Activated naive CD4-positive, alpha-beta T cell treated with anti-CD3 and anti-CD28 coated beads, Interleukin-2, amount 50 U/mL, for 72 hours (primary cell): ENCODE data around the gene AGFG1. TPM values are rescaled to one million over a fixed set of nuclear protein-coding genes. Genes with fewer than 3 reads are reported as not detected.

Source experiments
- ATAC-seq, 2 donors: fragments of 150-1000 bp; cut with Tn5 transposase; 2 replicates each; pipeline ENCODE4 v1.10.0; 2021; ENCODE audit warnings: mild to moderate bottlenecking in 2 of 2, moderate library complexity in 2 of 2
- DNase-seq, 2 donors: peaks; one replicate each; pipeline ENCODE4 v3.0.0; 2021 to 2022; ENCODE audit warnings: low spot score in 2 of 2
- H3K27ac Mint-ChIP-seq, 2 donors: one replicate each; pipeline ENCODE4 v1.8.0; 2022; ENCODE audit warnings: mild to moderate bottlenecking in 2 of 2, mixed read lengths in 2 of 2
- H3K36me3 Mint-ChIP-seq, 2 donors: one replicate each; pipeline ENCODE4 v1.8.0; 2022; ENCODE audit warnings: mixed read lengths in 2 of 2
- H3K9me3 Mint-ChIP-seq, 2 donors: one replicate each; pipeline ENCODE4 v1.8.0; 2022; ENCODE audit warnings: mixed read lengths in 2 of 2
- total RNA-seq, 2 donors: library from RNA; stranded (reverse); gene quantifications; one replicate each; pipeline ENCODE4 v1.2.3, GENCODE V29; 2022

AGFG1 gene
- total RNA-seq, 2 donors from 2014 or later: 63.3 to 219 TPM

DNA sequence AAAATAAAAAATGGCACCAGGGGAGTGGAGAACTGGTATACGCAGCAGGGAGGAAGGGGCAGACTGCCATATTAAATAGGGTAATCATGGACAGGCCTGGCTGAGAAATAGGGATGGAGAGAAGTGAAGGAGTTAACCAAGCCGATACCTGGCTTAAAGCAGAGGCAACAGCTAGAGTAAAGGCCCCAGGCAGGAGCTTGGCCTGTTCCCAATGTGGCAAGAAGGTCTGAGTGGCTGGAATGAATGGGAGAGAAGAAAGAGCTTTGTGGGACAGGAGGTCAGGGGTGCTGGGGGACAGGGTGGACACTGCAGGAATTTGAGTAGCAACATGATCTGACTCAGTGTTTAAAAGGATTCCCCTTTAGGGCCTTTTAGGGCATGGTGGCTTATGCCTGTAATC is 15.9 kb upstream of the AGFG1 start:
- H3K36me3 Mint-ChIP-seq: peaks cover 0 to 18% of the 10 kb centered on the region in 2 donors
- H3K27ac Mint-ChIP-seq: peak overlapping the region in 1 of 2 donors; percentile 23
- DNase-seq: no peak
- no peak for ATAC-seq
- no peaks in the 10 kb centered on the region for H3K9me3 Mint-ChIP-seq

- peak overlapping the region in 1 of 2 donors; percentile 29 for H3K27ac Mint-ChIP-seq
- H3K36me3 Mint-ChIP-seq: peaks cover 0 to 18% of the 10 kb centered on the region in 2 donors
- no peaks in the 10 kb centered on the region for H3K9me3 Mint-ChIP-seq
- ATAC-seq: no peak
- DNase-seq: no peak
These were observed 15.2 kb upstream of the AGFG1 start for GRCh38 chr2:227456772-227457171.

- DNase-seq (peak; percentile 75 to 78), ATAC-seq (peak; percentile 58)
- Mint-ChIP-seq H3K27ac (peak overlapping the region; percentile 88 to 92), H3K9me3 (no peaks in the 10 kb centered on the region), H3K36me3 (peaks cover 4 to 22% of the 10 kb centered on the region in 2 donors)
These were observed 11.9 kb upstream of the AGFG1 start for GRCh38 chr2:227460070-227460485.

- Mint-ChIP-seq H3K9me3 (no peaks in the 10 kb centered on the region), H3K27ac (peak overlapping the region; percentile 88 to 92), H3K36me3 (peaks cover 4 to 23% of the 10 kb centered on the region in 2 donors)
- ATAC-seq (peak; percentile 44 to 51), DNase-seq (no peak)
These were observed 11.1 kb upstream of the AGFG1 start for GRCh38 chr2:227460833-227461232.

GRCh38 chr2:227461811-227462461 is 10.0 kb upstream of the AGFG1 start:
- Mint-ChIP-seq H3K9me3 (no peaks in the 10 kb centered on the region), H3K36me3 (peaks cover 4 to 31% of the 10 kb centered on the region in 2 donors), H3K27ac (peak overlapping the region; percentile 91 to 92)
- ATAC-seq (no peak), DNase-seq (no peak)

DNA sequence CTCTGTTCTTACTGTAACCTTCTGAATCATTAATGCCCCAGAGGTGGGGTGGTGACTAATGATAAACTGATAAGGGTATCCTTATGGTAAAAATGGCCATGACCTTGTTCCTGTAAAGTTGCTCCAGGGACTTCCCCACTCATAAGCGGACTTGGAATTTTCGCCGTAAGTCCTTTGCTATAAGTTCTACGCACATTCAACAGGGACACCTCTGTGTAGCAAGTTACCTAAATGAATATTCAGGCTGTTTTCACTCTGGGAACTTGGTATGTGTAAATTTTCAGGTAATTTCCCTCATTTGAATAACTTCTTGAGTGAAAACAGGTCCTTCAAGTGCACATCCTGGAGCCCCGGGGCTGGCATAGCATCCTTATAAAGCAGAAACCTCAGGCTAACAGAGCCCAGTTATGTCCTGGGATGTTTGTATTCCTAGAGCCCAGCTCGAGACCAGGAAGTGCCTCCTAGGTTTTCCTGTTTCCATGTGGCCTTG is 9.4 kb upstream of the AGFG1 start:
- peak; percentile 54 to 61 for ATAC-seq
- peak in 1 of 2 donors; percentile 53 for DNase-seq
- peak overlapping the region; percentile 91 to 92 for H3K27ac Mint-ChIP-seq
- H3K36me3 Mint-ChIP-seq: peaks cover 4 to 31% of the 10 kb centered on the region in 2 donors
- H3K9me3 Mint-ChIP-seq: no peaks in the 10 kb centered on the region

DNA sequence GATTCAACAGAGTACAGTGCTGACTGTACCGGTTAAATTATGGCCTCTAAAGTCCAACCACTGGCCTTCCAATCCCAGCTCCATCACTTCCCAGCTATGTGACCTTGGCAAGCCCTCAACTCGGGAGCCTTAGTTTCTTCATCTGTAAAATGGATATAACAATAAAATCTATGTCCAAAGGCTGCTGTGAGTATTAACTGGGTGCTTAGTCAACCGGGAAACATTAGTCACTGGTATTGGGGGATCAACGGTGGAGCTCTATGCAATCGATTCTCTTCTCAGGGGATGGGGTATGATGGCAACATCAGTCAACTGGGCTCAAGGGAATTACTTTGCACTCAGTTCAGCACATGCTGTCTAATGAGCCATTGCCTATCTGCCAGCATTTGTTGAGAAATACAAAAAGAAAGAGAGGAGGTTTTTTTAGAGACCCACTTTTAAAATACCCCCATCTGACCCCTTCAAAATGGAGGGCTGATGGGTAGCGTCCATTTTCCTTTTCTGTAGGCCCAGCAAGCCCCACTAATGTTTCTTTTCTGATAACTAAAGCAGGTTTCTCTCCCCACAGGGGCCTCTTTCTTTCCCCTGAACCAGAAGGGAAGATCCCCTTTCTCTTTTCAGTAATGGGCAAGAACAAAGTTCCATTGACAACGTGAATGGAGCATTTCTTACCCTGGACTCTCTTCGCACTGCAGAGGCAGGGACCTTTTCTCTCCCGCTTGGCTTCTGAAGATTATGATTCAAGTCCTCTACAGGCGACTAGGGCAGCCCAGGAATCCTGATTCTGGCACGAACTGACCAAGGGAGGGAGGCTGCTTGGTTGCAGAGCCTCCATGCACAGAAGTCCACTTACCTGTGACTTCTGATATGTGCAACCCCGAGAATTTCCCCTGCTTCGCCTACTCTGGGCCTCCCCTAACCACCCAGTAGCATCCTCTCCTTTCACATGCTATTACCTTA is 8.7 kb upstream of the AGFG1 start:
- DNase-seq: peak in 1 of 2 donors; percentile 50
- peak overlapping the region; percentile 91 to 92 for H3K27ac Mint-ChIP-seq
- ATAC-seq: peak; percentile 49 to 51
- H3K36me3 Mint-ChIP-seq: peaks cover 4 to 25% of the 10 kb centered on the region in 2 donors
- no peaks in the 10 kb centered on the region for H3K9me3 Mint-ChIP-seq

DNA sequence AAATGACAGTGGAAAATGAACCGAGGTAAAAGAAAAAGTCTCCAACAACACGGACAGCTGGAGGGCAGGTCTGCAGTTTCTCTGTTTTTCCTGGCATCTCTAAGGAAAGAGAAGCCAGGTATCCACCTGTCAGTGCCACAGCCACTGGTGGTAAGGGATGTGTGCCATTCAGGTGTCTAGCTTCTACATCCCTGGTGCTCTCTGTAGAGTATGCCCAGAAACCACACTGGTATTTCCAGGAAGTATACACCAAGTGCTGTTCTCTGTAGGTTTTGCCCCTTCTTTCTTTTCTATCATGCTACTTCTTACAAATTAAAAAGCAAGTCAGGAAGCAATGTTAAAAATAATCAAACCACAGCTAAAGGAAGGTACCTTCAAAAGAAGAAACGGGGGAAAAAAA is 7.6 kb upstream of the AGFG1 start:
- Mint-ChIP-seq H3K36me3 (peaks cover 4 to 15% of the 10 kb centered on the region in 2 donors), H3K9me3 (no peaks in the 10 kb centered on the region), H3K27ac (peak overlapping the region; percentile 91 to 92)
- no peak for DNase-seq
- ATAC-seq: peak in 1 of 2 donors; percentile 9

DNA sequence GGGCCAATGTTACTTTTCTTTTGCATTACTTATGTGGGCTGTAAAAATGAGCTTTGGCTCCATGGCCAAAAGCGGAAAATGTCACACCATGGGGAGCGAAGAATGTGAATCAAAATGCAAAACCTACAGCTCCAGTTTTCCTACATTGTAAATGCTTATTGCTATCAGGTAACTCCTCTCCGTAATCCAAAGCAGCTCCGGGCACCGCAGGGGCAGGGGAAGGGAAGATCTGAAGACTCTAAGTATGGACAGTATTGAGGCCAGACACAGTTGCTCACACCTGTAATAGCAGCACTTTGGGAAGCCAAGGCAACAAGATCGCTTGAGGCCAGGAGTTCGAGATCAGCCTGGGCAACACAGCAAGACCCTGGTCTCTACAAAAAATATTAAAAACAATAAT is 7.1 kb upstream of the AGFG1 start:
- DNase-seq (no peak), ATAC-seq (no peak)
- Mint-ChIP-seq H3K36me3 (peaks cover 4 to 19% of the 10 kb centered on the region in 2 donors), H3K9me3 (peaks cover 0 to 3% of the 10 kb centered on the region in 2 donors), H3K27ac (peak overlapping the region; percentile 91 to 92)

GRCh38 chr2:227466887-227467600 is 4.9 kb upstream of the AGFG1 start:
- peaks cover 4 to 30% of the 10 kb centered on the region in 2 donors for H3K36me3 Mint-ChIP-seq
- DNase-seq: no peak
- no peak for ATAC-seq
- H3K9me3 Mint-ChIP-seq: peaks cover 0 to 4% of the 10 kb centered on the region in 2 donors
- peak overlapping the region; percentile 48 to 82 for H3K27ac Mint-ChIP-seq

DNA sequence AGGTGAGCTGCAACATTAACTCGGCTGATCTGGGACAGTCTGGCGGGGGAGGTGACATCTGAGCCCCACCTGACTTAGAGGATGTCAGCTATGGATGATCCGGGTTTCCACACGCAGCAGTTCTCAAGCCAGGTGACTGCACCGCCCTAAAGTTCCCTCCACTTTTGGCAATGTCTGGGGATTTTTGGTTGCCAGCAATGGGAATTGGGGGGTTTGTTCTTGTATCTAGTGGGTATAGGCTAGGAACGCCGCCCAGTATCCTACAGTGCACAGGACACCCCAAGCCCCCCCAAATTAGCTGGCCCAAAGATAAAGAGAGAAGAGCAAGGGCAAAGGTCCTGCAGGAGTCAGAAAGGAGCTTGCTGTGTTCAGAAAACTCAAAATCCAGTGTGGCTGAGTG is 544 bp upstream of the AGFG1 start:
- ATAC-seq: peak in 1 of 2 donors; percentile 2

DNA sequence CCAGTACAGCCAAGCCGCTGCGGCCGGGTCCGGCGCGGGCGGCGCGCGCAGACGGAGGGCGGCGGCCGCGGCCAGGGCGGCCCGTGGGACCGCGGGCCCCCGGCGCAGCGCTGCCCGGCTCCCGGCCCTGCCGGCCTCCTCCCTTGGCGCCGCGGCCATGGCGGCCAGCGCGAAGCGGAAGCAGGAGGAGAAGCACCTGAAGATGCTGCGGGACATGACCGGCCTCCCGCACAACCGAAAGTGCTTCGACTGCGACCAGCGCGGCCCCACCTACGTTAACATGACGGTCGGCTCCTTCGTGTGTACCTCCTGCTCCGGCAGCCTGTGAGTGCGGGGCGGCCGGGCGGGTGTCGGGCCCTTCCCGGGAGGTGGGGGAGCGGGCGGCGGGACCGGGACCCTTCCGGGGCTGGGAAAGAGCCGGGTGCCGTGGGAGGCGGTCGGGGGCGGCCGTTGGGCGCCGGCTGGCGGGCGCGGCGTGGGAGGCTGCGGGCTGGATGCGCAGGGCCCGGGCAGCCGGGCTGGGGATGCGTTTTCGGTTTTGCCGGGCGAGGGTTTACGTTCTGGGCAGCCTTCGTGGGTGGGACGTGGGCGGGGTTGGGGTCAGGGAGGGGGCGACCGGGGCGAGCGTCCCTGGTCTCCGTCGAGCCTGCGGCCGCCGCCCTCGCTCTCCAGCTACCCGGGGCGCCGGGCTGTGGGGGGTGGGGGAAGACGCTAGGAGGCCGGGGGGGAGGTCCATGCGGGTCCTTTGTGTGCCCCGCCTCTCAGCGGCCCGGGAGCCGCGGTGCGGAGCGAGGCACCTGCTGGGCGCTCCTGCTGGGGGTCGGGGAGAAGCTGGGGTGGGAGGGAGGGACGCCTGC is 537 bp downstream of the AGFG1 start:
- peak; percentile 75 to 82 for ATAC-seq
- peak overlapping the region in 1 of 2 donors; percentile 90 for H3K27ac Mint-ChIP-seq
- H3K36me3 Mint-ChIP-seq: peaks cover 5 to 32% of the 10 kb centered on the region in 2 donors
- peak in 1 of 2 donors; percentile 51 for DNase-seq
- H3K9me3 Mint-ChIP-seq: peaks cover 0 to 4% of the 10 kb centered on the region in 2 donors

More for the DNA sequence above, 544 bp upstream of the AGFG1 start:
- peak overlapping the region; percentile 90 to 95 for H3K27ac Mint-ChIP-seq
- peaks cover 0 to 4% of the 10 kb centered on the region in 2 donors for H3K9me3 Mint-ChIP-seq
- no peak for DNase-seq
- peaks cover 5 to 39% of the 10 kb centered on the region in 2 donors for H3K36me3 Mint-ChIP-seq

DNA sequence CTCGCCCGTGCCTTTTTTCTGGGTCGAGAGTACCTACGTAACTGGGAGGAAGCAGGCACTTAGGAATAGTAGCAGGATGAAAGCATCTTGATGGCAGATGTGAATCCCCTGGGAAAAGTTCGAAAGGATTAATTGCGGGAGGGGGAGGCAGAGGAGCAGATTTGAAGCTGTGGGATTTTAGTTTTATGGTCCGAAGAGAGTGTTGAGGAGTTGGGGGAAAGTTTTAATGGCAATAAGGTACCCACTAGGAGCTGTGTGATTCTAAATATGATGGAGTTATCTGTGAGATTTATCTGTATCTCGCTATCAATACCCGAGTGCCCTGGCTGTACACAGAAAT is 1.1 kb downstream of the AGFG1 start:
- ATAC-seq (no peak), DNase-seq (no peak)
- peaks cover 0 to 4% of the 10 kb centered on the region in 2 donors for H3K9me3 Mint-ChIP-seq
- H3K27ac Mint-ChIP-seq: peak overlapping the region; percentile 90 to 98
- peaks cover 5 to 32% of the 10 kb centered on the region in 2 donors for H3K36me3 Mint-ChIP-seq

GRCh38 chr2:227473806-227474205 is 1.9 kb downstream of the AGFG1 start:
- peaks cover 0 to 4% of the 10 kb centered on the region in 2 donors for H3K9me3 Mint-ChIP-seq
- DNase-seq: no peak
- ATAC-seq: no peak
- peaks cover 5 to 32% of the 10 kb centered on the region in 2 donors for H3K36me3 Mint-ChIP-seq
- peak overlapping the region; percentile 90 to 98 for H3K27ac Mint-ChIP-seq

DNA sequence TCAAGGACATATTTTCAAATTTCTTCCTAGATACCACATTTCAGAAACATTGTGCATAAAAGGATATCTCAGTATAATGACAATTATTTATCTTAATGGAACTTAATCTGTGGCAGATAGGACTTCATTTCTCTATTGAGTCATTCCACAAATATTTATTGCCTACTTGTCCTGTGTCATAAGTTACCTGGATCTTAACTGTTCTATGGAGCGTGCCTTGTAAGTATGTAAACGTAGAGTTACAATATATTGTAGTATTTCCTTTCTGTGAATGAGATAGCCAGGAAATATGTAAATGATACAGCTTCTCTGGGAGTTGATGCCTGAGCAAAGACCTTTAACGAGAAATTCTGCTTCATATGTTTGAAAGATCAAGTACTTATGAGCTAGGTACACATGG is 2.5 kb downstream of the AGFG1 start:
- Mint-ChIP-seq H3K27ac (peak overlapping the region in 1 of 2 donors; percentile 50), H3K9me3 (peaks cover 0 to 4% of the 10 kb centered on the region in 2 donors), H3K36me3 (peaks cover 5 to 32% of the 10 kb centered on the region in 2 donors)
- ATAC-seq (no peak), DNase-seq (no peak)
